ENCODE results near the gene CACNA2D1. TPM values are rescaled to one million over a fixed set of nuclear protein-coding genes. Genes with fewer than 3 reads are reported as not detected.

The CACNA2D1 gene
- total RNA-seq, 1 donor from 2014 or later = not detected

DNA sequence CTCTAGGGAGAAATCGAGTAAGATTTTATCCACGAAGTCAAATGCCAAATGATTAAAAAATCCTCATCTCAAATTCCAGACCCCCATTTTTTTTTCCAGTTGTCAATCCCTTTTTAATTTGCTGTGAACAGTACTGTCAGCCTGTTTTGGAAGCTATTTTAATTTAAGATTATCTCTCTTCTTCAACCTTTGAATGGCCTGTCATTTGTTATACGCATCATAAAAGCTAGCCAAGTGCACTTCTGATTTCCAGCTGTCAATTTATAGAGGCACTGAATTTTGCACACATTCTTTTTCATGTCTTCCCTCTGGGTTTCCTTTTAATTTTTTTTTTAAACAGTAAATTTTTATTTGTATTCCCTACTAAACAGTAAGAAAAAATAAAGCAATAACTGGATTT, 337.4 kb downstream of the CACNA2D1 start:
- Mint-ChIP-seq H3K36me3 (ENCODE audit: low read depth) (no peaks in the 10 kb centered on the region), H3K9me3 (no peaks in the 10 kb centered on the region), H3K27me3 (no peaks in the 10 kb centered on the region), H3K4me3 (no peak overlapping the region), H3K27ac (no peak overlapping the region), H3K4me1 (no peaks in the 10 kb centered on the region)
- DNase-seq = no peak
- intact Hi-C loops (cut with micrococcal nuclease) = no loop called here

DNA sequence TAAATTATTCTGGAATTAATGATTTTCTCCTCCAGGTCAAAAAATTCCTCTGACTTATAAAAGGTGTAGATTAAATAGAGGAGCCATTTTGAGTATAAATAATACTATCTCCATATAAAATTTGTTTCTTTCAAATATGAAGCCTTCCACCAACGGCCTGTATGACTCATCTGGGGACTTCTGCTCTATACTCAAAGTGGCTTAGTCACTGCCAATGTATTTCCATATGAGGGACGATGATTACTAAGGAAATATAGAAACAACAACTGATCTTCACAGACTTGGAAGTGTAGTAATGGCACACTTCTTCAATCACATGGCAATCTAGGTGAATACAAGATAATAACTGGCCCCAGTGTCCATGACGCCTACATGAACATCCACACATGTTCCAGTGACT, 338.1 kb downstream of the CACNA2D1 start:
- H3K36me3 Mint-ChIP-seq (ENCODE audit: low read depth) = no peaks in the 10 kb centered on the region
- no peak for DNase-seq

DNA sequence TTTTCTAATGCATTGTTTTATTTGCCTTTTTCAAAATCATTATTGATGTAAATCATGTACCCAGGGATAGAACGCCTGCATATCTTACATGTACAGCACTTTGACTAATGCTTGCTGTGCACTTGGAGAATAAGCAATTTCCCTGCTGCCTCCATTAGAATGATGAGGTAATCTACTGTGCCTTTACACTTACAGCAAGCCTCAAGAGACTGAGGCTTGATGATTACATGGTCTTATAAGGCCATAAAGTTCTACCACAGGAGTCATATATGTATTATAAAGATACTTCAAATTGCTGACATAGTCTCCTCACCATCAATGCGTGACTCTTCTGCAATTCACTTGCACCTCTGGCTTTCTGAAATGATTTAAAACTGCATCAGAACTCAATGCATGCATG, 345.2 kb downstream of the CACNA2D1 start:
- Mint-ChIP-seq H3K36me3 (ENCODE audit: low read depth) (no peaks in the 10 kb centered on the region), H3K9me3 (no peaks in the 10 kb centered on the region), H3K4me3 (no peak overlapping the region), H3K27ac (no peak overlapping the region), H3K27me3 (no peaks in the 10 kb centered on the region), H3K4me1 (no peaks in the 10 kb centered on the region)
- no peak for DNase-seq
- intact Hi-C loops (cut with micrococcal nuclease) = no loop called here

More for the DNA sequence above, 338.1 kb downstream of the CACNA2D1 start:
- no peaks in the 10 kb centered on the region for H3K4me1 Mint-ChIP-seq
- no peaks in the 10 kb centered on the region for H3K27me3 Mint-ChIP-seq
- H3K27ac Mint-ChIP-seq = no peak overlapping the region
- no peak overlapping the region for H3K4me3 Mint-ChIP-seq
- no peaks in the 10 kb centered on the region for H3K9me3 Mint-ChIP-seq
- intact Hi-C loops (cut with micrococcal nuclease) = no loop called here

DNA sequence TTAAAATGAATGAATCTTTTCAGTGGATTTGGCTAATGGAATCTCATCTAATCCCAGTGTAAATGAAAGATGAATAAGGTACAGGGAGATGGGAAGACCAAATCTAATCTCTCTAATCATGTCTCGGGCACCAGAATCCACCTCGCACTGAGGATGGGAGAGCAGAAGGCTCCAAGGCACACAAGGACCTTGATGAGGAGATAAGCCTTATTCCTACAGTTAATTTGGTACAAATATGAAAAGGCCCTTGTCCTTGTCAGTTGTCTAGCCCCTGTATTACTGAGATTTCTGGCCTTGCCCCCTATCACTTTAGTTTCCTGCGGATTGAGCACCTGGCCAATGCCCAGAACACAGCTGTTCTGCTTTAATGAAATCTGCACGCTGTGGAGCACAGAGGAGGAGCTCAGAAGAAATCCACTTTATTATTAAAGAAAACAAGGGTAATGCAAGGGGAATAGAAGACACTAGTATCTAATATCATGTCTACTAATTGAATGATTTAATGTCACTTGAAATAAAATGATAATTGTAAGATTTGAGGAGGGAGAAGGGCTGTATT, 352.4 kb downstream of the CACNA2D1 start:
- Mint-ChIP-seq H3K27me3 (no peaks in the 10 kb centered on the region), H3K36me3 (ENCODE audit: low read depth) (no peaks in the 10 kb centered on the region), H3K4me1 (no peaks in the 10 kb centered on the region), H3K4me3 (no peak overlapping the region), H3K27ac (no peak overlapping the region), H3K9me3 (no peaks in the 10 kb centered on the region)
- no peak for DNase-seq
- intact Hi-C loops (cut with micrococcal nuclease) = no loop called here

DNA sequence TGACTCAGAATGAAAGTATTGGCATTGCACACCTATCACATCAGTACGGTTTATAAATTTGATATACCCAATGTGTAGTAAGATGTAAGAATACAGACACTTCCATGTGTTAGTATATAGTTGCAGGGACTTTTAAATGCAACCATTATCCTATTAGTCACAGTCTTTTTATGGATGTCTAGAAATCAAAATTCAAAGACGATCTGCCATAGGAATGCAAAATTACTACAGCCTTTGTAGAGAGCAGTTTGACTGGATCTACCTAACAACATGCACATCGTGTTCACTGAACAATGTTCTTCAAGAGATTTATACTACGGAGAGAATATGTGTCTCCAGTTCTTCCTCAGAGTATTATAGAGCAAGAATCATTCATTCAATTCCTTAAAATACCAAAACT, 356.5 kb downstream of the CACNA2D1 start:
- Mint-ChIP-seq H3K27me3 (no peaks in the 10 kb centered on the region), H3K4me3 (no peak overlapping the region), H3K36me3 (ENCODE audit: low read depth) (no peaks in the 10 kb centered on the region), H3K9me3 (no peaks in the 10 kb centered on the region), H3K4me1 (no peaks in the 10 kb centered on the region), H3K27ac (no peak overlapping the region)
- no peak for DNase-seq
- intact Hi-C loops (cut with micrococcal nuclease) = no loop called here

DNA sequence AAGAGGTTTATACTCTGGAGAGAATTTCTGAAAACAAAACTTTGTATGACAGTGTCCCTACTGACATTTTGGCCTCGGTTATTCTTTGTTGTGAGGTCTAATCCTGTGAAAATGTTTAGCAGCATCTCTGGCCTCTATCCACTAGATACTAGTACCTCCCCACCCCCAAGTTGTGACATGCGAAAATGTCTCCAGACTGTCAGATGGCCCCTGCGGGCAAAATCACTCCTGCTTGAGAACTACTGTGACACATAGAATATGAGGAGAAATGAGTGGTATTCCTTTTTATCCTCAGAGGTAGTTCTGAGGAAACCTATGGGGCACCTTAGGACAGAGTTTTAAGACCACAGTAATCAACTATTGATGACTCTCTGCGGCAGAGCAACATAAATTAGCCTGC, 358.5 kb downstream of the CACNA2D1 start:
- Mint-ChIP-seq H3K27ac (no peak overlapping the region), H3K4me1 (no peaks in the 10 kb centered on the region), H3K27me3 (no peaks in the 10 kb centered on the region), H3K4me3 (no peak overlapping the region), H3K36me3 (ENCODE audit: low read depth) (no peaks in the 10 kb centered on the region), H3K9me3 (no peaks in the 10 kb centered on the region)
- intact Hi-C loops (cut with micrococcal nuclease) = no loop called here
- no peak for DNase-seq

DNA sequence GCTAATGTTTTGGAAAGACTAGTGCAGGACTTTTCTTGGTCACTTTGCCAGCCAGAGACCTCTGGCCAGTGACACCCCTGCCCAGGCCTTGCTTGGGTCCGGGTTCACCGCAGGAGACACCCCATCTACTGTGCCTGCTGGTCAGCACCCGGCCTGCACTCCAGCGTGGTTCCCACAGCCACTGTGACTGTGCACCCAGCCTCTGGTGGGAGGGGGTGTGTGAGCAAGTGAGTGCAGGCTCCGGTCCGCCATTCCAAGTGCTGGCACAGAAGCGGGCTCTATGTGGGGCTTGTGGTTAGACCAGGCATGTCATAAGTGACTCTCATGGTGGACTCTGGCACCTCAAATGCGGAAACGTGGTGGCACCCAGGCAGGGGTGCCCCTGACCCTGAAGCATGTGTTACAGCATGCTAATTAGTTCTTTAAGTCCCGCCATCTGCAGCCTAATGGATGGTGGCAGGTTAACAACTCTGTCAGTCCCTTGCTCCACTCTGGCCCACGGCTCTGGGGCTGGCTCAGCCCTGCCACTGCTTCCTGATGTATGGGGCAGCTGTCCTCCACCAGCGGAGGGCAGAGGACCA, 361.8 kb downstream of the CACNA2D1 start:
- Mint-ChIP-seq H3K9me3 (no peaks in the 10 kb centered on the region), H3K27me3 (no peaks in the 10 kb centered on the region), H3K27ac (no peak overlapping the region), H3K4me1 (no peaks in the 10 kb centered on the region), H3K4me3 (no peak overlapping the region), H3K36me3 (ENCODE audit: low read depth) (no peaks in the 10 kb centered on the region)
- DNase-seq = no peak
- intact Hi-C loops (cut with micrococcal nuclease) = no loop called here

DNA sequence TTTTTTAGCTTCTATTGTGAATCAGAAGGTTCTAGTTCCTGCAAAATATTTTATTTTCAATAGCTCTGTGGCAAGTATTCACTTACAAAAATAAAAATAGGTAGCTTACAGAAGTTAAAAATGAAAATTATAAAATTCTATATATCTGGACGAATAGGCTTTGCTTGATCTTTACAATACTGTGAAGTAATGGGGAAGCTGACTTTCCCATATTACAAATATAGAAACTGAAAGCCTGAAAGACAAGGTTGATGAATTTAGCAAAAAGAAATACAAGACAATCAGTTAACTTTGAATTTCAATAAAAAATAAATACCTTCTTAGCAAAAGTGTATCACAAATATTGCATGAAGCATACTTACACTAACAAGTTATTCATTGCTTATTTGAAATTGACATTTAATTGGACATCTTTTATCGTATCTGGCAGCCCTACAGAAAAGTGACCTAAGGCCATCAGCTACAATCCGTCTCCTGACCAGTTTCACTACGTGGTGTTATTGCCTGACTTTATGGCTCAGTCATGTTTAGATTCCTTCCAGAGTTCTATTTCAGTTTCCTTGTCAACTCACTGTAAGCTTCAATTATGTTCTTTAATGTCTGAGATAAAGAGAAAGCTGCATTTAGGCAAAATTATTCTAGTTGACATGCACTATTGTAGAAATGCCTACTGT, 363.2 kb downstream of the CACNA2D1 start:
- intact Hi-C loops (cut with micrococcal nuclease) = no loop called here
- no peaks in the 10 kb centered on the region for H3K27me3 Mint-ChIP-seq
- DNase-seq = no peak
- no peak overlapping the region for H3K27ac Mint-ChIP-seq
- H3K9me3 Mint-ChIP-seq = no peaks in the 10 kb centered on the region
- no peaks in the 10 kb centered on the region for H3K36me3 Mint-ChIP-seq (ENCODE audit: low read depth)
- H3K4me1 Mint-ChIP-seq = no peaks in the 10 kb centered on the region
- H3K4me3 Mint-ChIP-seq = no peak overlapping the region

DNA sequence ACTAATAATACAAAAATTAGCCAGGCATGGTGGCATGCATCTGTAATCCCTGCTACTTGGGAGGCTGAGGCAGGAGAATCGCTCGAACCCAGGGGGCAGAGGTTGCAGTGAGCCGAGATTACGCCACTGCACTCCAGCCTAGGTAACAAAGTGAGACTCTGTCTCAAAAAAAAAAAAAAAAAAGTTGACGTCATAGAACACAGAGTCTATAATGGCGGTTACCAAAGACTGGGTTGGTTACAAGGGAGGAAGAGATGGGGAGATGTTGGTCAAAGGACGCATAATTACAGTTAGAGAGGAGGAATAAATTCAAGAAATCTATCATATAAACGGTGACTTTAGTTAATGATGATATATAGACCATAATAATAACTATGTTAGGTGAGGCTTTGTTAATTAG, 364.1 kb downstream of the CACNA2D1 start:
- no peak overlapping the region for H3K4me3 Mint-ChIP-seq
- DNase-seq = no peak
- H3K36me3 Mint-ChIP-seq (ENCODE audit: low read depth) = no peaks in the 10 kb centered on the region
- no peaks in the 10 kb centered on the region for H3K27me3 Mint-ChIP-seq
- H3K9me3 Mint-ChIP-seq = no peaks in the 10 kb centered on the region
- intact Hi-C loops (cut with micrococcal nuclease) = no loop called here
- H3K4me1 Mint-ChIP-seq = no peaks in the 10 kb centered on the region
- H3K27ac Mint-ChIP-seq = no peak overlapping the region

DNA sequence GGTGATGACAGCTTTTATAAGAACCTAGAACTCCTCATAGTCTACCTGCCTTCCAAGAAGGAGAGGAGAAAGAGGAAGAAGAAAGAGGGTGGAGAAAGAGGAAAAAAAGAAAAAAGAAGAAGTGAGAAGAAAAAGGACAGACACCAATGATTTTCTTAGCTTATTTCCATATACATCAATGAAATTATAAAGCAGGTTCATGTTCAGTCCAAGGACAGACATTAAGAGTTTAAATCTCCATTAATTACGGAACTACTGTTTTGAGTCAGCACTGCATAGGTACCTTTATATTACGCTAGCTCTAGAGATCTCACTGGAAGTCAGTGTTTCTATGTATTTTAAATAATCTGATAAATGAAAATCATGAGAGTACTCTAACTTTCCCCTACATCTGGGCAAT, 364.8 kb downstream of the CACNA2D1 start:
- no peak overlapping the region for H3K27ac Mint-ChIP-seq
- H3K9me3 Mint-ChIP-seq = no peaks in the 10 kb centered on the region
- no peaks in the 10 kb centered on the region for H3K4me1 Mint-ChIP-seq
- DNase-seq = no peak
- H3K36me3 Mint-ChIP-seq (ENCODE audit: low read depth) = no peaks in the 10 kb centered on the region
- H3K4me3 Mint-ChIP-seq = no peak overlapping the region
- H3K27me3 Mint-ChIP-seq = no peaks in the 10 kb centered on the region
- intact Hi-C loops (cut with micrococcal nuclease) = no loop called here

DNA sequence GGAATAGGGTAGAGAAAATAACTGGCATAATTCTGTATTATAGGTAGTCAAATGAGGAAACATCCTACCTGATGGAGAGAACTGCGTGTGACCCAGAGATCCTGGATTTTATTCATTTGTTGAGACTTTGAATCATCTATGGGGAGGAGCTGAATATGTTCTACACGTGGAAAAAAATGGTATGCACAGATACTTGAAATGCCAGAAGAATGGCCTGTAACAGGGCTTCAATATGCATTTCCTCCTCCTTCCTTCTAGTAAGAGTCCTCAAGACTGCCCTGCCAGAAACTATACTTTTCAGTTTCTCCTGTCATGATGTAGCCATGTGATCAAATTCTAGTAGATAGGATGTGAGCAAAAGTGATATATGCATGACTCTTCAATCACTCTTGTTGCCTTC, 372.1 kb downstream of the CACNA2D1 start:
- Mint-ChIP-seq H3K4me1 (no peaks in the 10 kb centered on the region), H3K4me3 (no peak overlapping the region), H3K27ac (no peak overlapping the region), H3K36me3 (ENCODE audit: low read depth) (no peaks in the 10 kb centered on the region), H3K9me3 (no peaks in the 10 kb centered on the region), H3K27me3 (no peaks in the 10 kb centered on the region)
- intact Hi-C loops (cut with micrococcal nuclease) = no loop called here
- no peak for DNase-seq

DNA sequence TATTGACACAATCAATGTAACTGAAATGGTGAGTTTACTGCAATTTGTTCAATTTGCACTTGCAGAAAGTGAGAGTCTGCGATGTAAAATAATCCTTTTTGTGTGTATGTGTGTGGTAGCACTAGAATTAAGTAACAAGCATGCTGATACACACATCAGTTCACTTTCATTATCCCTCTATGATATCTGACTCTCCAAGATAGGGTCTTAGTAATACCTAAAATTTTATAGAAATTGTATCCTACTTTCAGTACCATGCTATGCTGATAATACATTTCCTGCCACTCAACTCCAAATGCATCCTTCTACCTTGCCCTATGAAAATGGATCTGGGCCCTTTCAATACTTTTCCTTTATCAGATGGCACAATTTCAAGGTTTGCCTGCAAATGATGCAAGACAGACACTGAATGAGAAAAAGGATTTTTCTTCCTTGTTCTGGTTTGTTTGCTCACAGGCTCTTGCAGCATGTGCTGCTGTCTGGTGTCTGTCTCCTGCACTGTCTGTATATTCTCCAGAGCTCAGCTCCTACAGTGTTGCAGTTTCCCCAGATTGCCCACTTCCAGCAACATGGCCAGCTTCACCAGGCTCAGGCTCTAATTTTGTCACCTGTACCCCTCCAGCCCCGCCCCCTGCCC, 375.8 kb downstream of the CACNA2D1 start:
- no peak for DNase-seq
- H3K27me3 Mint-ChIP-seq = no peaks in the 10 kb centered on the region
- H3K4me1 Mint-ChIP-seq = no peaks in the 10 kb centered on the region
- no peak overlapping the region for H3K4me3 Mint-ChIP-seq
- H3K36me3 Mint-ChIP-seq (ENCODE audit: low read depth) = no peaks in the 10 kb centered on the region
- intact Hi-C loops (cut with micrococcal nuclease) = no loop called here
- H3K9me3 Mint-ChIP-seq = no peaks in the 10 kb centered on the region
- H3K27ac Mint-ChIP-seq = no peak overlapping the region

DNA sequence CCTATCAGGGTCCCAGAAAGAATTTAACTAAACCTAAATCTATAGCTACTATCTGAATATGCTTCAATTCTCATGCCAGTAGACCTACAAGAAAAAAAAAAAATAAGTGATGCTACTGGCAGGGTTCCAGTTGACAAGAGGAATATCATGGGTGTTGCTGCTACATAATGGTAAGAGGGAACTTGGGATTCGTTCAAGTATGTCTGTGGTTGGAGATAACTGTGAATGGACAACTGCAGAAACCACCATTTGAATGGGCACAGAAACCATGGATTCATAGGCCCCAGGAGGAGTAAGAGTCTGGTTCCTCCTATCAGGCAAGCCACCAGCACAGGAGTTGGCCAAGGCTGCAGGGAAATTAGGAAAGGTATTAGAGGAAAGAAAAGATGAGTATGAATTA, 386.1 kb downstream of the CACNA2D1 start:
- intact Hi-C loops (cut with micrococcal nuclease) = no loop called here
- no peaks in the 10 kb centered on the region for H3K36me3 Mint-ChIP-seq (ENCODE audit: low read depth)
- H3K27ac Mint-ChIP-seq = no peak overlapping the region
- DNase-seq = no peak
- H3K9me3 Mint-ChIP-seq = no peaks in the 10 kb centered on the region
- H3K4me1 Mint-ChIP-seq = no peaks in the 10 kb centered on the region
- H3K27me3 Mint-ChIP-seq = no peaks in the 10 kb centered on the region
- H3K4me3 Mint-ChIP-seq = no peak overlapping the region

DNA sequence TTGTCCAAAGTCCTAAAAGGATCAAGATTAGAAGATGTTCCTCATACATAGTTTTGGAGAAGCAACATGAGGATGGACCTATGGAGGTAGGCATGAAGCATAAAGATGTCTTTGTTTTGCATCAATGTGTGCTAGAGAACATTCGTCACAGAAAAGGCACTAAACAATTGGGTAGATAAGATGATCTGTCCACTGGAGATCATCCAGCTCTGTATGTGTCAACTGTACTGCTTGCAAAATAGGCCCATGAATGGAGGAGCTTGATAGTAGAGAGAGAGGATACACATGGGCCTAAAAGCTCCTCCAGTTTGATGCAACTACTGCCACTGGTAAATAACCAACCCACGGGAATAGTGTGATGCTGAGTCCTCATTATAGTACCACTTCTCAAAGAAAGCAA, 387.3 kb downstream of the CACNA2D1 start:
- no peak for DNase-seq
- Mint-ChIP-seq H3K27ac (no peak overlapping the region), H3K4me1 (no peaks in the 10 kb centered on the region), H3K27me3 (no peaks in the 10 kb centered on the region), H3K4me3 (no peak overlapping the region), H3K36me3 (ENCODE audit: low read depth) (no peaks in the 10 kb centered on the region), H3K9me3 (no peaks in the 10 kb centered on the region)
- intact Hi-C loops (cut with micrococcal nuclease) = no loop called here
